ENCODE data around the gene CEP112.
A peak's percentile ranks its signal among the peaks of the same experiment; 100 is the strongest.
"Not testable (repeated sequence)": the region's sequence is repeated elsewhere in the genome, so short reads cannot be mapped to it uniquely, and the experiment has no call there.

The CEP112 gene

DNA sequence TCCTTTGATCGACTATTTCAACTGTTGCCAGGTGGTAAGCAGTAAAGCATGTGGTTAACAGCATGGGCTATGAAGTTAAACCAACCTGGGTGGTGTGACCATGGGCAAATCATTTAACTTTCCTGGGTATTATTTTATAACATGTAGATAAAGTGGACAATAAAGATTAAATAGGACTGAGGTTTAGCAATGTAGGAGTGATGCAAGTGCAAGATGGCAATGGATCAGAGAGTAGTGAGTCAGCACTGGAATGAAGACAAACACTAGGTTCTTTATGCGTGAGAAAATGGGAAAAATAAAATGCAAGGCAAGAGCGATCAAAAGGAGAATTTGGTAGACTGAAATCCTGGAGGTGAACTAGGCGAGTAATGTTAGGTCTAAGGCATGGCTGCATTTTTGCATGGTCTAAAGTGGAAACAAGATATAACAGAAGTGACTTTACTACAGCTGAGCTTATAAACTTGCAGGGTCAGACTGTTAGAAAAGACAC lies 408.0 kb downstream of the CEP112 start:
- DNase-seq (ENCODE audit: low read depth in 2 of 2) = no peak

DNA sequence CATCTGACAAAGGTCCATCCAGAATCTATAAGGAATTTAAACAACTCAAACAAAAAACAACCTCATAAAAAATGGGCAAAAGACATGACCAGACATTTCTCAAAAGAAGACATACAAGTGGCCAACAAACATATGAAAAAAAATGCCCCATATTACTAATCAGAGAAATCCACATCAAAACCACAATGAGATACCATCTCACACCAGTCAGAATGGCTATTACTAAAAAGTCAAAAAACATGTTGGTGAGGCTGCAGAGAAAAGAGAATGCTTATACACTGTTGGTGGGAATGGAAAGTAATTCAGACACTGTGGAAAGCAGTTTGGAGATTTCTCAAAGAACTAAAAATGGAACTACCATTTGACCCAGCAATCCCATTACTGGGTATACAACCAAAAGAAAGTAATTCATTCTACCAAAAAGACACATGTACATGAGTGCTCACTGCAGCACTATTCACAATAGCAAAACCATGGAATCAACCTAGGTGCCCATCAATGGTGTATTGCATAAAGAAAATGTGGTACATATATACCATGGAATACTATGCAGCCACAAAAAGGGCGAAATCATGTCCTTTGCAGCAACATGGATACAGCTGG lies 409.7 kb downstream of the CEP112 start:
- not testable (repeated sequence) for DNase-seq (ENCODE audit: low read depth in 2 of 2)

DNA sequence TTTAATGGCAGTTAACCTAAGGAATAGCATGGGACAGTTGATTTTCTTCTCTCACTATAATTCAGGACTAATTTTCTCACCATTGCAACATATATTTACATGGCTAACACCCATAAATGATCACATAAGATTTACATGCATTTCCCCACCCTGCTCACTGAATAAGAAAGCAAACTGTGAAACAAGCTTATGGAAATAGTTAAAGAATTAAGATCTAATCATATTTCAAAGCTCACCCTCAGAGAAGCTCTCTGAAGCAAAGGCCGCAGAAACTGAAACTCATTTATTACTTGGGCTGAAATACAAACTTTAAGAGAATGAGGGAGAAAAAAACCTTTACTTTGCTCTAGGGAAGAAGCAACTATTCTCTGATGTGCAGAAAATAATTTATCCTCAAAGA lies 411.8 kb downstream of the CEP112 start:
- no peak for DNase-seq (ENCODE audit: low read depth in 2 of 2)

DNA sequence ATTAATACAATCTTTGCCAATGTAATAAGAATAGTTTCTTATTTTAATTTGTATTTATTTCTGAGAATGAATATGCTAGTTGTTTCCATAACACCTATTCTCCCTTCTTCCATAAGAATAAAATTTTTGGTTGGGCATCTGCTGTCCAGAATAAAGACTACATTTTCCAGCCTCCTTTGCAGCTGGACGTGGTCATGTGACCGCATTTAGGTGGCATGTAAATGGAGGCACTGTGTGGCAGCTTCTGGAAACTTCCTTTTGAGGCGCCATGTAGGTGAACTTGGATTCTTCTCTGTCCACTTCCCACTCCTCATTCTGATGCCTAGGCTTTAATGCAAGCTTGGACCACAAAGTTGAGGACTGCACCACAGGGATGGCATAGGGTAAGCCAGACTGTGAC lies 415.0 kb downstream of the CEP112 start:
- no peak for DNase-seq (ENCODE audit: low read depth in 2 of 2)

DNA sequence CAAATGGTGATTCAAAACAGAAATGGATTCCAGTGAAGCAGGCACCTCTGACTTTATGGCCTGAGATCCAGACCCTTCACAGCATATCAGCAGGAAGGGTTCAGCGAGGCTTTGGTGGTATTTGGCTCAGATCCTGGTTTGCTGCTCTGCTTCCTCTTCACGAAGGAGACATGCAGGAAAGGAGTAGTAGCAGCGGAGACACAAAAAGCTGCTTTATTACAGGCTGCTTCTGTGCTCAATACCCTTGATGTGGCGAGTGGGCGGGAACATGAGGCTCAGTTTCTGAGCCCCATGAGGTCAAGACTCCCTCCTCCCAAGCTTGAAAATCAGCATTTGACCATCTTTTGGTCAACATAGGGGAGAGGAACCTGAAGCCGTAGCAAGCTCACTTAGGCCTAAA lies 417.1 kb downstream of the CEP112 start:
- DNase-seq (ENCODE audit: low read depth in 2 of 2) = no peak

DNA sequence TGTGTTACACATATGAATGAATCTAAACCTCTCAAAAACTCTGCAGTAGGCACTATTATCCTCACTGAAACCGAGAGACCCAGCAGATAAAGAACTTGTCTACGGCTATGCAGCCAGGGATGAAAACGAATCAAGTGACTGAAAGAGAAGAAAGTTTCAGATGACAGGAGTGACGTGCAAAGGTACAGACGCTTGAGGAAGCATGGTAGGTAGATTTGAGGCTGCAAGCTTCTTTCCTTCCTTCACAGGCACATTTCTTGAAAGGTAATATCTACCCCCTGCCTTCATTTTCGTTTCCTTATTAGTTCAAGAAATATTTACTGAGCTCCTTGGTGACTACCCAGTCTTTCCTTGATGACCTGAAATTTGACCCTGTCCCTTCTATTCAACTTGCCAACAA lies 418.9 kb downstream of the CEP112 start:
- no peak for DNase-seq (ENCODE audit: low read depth in 2 of 2)

DNA sequence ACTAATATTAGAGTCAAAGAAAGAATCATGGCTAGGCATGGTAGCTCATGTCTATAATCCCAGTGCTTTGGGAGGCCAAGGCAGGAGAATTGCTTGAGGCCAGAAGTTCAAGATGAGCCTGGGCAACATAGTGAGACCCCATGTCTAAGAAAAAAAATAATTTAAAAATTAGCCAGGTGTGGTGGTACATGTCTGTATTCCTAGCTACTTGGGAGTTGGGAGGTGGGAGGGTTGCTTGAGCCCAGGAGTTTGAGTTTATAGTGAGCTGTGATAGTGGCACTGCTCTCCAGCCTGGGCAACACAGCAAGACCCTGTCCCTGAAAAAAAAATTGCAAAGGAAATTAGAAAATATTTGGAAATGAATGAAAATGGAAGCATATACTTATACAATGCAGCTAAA lies 420.2 kb downstream of the CEP112 start:
- no peak for DNase-seq (ENCODE audit: low read depth in 2 of 2)

DNA sequence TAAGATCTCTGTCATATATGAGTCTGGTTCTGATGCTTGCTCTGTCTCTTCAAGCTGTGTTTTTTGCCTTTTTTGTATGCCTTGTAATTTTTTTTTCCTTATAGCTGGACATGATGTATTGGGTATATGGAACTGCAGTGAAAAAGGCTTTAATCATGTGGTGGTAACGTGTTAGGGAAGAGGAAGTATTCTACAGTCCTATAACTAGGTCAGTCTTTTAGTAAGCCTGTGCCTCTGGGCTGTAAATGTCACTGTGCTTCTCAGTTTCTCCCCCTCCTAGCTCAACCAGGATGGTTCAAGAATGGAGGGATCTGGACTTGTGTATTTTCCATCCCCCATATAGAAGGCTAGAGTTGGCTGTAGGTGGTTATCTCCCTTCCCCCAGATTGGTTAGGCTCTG lies 428.1 kb downstream of the CEP112 start:
- no peak for DNase-seq (ENCODE audit: low read depth in 2 of 2)

DNA sequence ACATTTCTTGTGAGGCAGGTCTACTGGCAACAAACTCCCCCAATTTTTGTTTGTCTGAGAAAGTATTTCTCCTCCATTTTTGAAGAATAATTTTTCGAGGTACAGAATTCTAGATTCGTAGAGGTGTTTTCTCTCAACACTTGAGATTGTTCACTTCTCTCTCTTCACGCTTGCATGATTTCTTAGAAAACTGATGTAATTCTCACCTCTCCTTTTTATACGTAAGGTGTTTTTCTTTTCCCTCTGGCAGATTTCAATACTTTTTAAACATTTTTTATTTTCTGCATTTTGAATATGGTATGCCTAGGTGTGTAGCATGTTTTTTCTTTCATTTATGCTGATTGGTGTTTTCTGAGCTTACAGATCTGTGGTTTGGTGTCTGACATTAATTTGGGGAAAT lies 429.0 kb downstream of the CEP112 start:
- no peak for DNase-seq (ENCODE audit: low read depth in 2 of 2)

DNA sequence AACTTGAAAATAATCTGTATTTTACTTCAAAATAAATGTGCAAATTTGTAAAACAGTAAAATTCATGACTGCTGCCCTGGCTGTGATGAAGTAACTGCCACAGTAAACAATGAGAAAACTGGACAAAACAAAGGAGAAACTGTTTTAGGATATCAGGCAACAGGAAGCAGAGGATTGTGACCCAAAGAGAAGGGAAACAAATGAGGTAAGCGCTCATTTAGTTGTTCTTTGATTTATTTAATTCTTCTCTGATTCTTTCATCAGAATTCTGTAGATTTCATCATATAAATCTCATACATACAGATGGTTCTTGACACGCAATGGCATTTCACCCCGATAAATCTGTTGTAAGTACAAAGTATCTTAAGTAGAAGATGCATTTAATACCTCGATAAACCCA lies 432.4 kb downstream of the CEP112 start:
- DNase-seq (ENCODE audit: low read depth in 2 of 2) = no peak

DNA sequence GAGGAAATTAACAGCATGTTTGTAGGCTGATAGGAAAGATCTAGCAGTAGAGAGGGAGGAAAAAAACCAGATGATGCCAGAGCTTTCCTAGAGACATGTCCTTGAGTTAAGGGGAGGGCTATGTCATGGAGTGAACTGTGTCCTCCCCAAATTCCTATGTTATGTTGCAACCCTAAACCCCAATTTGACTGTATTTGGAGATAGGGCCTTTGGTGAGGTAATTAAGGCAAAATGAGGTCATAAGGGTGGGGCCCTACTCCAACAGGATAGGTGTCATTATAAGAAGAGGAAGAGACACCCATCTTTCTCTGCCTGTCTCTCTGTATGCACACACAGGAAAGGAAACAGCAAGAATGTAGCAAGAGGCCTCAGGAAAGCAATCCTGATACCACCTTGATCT lies 435.2 kb downstream of the CEP112 start:
- DNase-seq (ENCODE audit: low read depth in 2 of 2) = no peak

DNA sequence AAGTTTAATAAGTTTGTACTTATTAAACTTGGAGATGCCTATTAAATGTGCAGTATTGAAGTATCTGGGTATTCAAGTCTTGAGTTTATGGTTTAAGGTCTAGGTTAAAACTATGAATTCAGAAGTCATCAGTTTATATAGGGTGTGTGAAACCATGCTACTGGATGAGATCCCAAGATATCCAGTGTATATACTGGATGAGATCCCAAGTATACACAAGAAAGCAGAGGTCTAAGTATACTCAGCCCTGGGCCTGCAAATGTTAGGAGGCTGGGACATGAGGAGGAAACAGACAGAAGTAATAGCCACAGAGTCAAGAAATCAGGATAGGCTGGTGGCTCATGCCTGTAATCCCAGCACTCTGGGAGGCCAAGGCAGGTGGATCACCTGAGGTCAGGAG lies 436.1 kb downstream of the CEP112 start:
- DNase-seq (ENCODE audit: low read depth in 2 of 2) = no peak

DNA sequence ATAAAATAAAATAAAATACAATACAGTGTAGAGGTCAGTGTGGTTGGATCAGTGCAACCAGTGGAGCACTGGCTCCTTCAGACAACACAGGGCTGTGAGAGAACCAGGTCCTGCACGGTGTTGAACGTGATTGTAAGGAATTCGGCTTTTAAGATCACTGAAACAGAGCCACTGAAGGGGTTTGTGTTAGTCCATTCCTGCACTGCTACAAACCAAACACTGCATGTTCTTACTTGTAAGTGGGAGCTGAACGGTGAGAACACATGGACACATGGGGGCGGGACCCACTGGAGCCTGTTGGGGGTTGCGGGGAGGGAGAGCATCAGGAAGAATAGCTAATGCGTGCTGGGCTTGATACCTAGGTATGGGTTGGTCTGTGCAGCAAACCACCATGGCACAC lies 437.3 kb downstream of the CEP112 start:
- no peak for DNase-seq (ENCODE audit: low read depth in 2 of 2)

DNA sequence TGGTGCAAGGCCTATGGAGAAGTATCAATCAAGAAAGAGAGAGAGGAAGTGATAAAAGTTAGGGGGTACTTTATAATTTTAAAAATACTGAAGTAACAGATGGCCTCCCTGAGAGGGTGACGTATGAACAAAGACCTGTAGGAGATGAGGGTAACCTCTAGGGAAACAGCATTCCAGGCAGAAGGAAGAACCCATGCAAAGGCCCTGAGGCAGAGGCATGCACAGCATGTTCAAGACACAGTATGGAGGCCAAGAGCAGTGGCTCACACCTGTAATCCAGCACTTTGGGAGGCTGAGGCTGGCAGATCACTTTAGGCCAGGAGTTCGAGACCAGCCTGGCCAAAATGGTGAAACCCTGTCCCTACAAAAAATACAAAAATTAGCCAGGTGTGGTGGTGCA lies 437.9 kb downstream of the CEP112 start:
- no peak for DNase-seq (ENCODE audit: low read depth in 2 of 2)

DNA sequence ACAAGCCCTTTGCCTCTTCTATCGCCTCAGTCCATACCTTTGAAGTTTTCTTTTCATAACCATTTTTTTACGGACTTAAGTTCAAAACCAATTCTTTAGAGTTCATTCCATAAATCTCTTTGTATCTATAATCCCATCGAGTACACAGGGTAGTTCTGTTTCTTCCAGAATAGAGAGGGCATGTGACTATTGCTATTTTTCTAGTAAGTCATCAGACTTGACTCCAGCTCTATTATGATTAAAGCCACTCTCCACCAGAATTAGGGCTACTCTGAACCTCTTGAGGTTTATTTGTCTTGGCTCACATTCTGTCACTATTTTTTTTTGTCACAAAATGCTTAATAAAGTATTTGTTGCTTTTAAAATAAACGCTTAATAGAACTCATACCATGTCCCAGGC lies 438.6 kb downstream of the CEP112 start:
- no peak for DNase-seq (ENCODE audit: low read depth in 2 of 2)

DNA sequence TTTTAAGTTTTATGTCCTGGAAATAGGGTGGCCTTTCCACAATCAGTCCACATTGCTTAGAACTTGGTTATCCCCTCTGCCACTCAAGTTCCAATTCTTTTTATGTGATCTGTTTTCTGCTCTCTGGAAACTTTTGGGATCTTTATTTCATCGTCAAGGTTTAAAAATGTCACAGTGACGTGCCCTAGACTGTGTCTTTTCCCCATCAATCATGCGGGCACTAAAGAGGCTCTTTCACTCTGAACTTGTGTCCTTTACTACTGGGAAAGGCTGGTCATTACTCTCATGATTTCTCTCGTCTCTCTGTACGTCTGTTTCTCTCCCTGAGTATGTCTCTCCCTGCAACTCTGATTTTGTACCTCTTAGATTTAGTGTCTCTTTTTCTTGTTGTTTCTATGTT lies 440.7 kb downstream of the CEP112 start:
- DNase-seq (ENCODE audit: low read depth in 2 of 2) = no peak

DNA sequence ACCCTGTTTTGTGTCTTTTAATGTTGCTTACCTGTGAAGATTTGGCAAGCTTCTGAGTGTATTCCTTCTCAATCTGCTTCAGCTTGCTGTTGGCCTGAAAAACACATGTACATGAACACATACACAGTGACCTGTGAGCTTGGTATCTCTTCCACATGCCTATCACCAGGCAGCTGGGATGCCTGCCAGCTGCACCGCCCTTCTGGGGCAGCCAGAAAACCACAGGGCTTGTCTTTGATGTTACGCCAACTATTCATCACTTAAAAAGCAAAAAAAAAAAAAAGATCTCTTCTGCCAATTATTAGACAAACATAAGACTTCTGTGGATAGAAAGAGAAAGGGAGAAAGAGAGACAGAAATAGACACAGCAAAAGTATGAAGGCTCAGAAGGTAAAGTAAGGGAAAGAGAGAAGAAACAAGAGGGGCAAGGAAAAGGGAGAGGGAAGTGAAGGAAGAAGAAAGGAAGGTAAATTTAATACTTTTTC lies 441.3 kb downstream of the CEP112 start:
- peak in 1 of 2 donors; percentile 12 for DNase-seq (ENCODE audit: low read depth in 2 of 2)

DNA sequence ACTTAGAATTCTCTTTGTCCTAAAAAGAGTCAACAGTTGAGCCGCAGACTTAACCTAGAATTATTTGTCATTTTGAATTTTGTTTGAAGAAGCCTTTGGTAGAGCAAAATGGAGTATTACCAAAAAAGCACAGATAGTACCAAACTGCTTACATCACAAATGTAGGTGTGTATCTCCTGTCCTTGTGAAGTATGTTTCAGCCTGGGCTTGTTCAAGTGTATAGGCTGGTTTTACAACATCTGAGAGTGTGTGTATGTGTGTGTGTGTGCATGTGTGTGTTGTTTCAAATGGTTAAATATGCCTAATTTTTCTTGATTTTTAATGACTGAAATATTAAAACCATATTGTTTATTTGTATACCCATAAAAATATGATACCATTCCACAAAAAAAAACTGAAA lies 441.8 kb downstream of the CEP112 start:
- DNase-seq (ENCODE audit: low read depth in 2 of 2) = no peak

DNA sequence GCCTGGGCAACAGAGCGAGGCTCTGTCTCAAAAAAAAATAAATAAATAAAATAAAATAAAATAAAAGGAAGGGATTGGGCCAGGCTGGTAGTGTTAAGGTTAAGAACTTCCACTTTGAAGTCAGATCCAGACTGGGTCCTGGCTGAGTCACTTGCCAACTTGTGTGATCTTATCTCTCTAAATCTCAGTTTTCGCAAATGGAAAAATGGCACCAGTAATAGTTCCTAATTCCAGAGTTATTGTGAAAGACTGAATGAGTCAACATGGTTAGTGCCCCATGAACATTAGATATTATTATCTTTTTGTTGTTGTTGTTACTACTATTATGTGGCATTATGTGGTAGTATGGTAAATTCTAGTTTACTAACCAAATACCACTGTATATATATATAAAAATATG lies 442.5 kb downstream of the CEP112 start:
- no peak for DNase-seq (ENCODE audit: low read depth in 2 of 2)

DNA sequence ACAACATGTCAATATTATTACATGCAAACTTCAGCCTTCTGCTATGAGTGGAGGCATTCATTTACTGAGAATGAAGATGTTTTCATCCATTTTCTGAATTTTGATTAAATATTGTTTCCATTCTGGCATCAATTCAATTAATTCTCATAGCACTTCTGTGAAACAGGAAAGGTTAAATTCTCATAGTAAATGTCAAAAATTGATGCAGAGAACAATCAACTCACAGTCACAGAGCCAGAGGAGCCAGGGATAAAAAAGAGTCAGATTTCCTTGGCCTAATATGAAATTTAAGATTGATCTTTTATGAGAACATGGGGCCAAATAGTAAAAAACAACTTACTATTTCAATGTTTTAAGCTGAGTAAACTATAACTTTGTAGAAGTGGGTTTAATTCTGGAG lies 446.7 kb downstream of the CEP112 start:
- DNase-seq (ENCODE audit: low read depth in 2 of 2) = no peak

DNA sequence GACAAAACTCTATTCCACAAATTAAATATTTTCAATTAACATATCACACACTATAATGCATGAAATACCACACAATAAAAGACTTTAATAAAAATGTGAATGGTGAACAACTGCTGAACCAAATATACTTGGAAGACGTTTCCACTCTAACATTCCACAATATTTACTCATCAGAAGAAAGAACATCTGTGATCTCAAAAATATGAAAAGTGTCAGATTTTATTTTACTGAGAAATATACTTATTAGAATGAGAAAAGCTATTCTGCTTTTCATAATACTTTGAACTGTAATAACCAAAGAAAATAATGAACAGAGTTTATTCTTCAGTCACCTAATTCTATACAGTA lies 448.7 kb downstream of the CEP112 start:
- no peak for DNase-seq (ENCODE audit: low read depth in 2 of 2)

DNA sequence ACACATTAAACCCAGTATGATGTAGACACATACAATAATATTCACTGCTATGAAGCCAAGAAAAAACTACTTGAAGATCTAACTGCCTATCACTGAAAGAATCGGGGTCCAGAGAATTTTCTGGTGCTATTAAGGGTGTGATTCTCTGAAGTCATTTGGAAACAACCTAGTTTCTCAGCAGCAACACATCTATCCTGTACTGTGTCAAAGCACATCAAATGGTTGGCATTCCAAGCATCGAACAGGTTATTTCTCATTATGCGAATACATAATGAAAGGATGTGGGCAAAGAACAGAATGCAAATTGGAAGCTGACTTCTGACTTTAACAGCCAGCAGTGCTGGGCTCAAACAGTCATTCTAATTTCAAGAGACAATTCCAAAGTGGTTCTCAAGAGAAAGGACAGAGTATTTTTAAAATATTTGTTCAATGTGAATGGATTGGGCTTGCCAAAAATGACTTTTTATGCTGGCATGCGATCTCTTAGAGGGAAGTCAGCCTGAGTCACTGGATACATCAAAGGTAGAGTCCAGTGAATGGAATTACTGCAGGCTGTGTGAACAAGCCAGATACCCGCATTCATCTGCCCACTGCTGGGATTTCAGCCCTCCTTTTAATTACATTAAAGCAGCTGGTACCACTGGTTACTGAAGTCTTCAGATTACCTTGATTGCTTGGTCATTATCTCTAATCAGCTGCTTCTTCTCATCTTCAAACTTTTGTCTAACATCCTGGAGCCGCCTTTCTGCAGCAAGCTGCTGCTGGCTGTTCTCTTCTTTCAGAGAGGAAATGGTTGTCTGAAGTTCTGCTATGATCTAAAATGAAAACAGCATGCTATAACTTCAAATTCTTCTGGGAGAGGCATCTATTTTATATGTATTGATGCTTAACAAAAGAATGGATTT lies 449.3 kb downstream of the CEP112 start:
- DNase-seq (ENCODE audit: low read depth in 2 of 2) = no peak

DNA sequence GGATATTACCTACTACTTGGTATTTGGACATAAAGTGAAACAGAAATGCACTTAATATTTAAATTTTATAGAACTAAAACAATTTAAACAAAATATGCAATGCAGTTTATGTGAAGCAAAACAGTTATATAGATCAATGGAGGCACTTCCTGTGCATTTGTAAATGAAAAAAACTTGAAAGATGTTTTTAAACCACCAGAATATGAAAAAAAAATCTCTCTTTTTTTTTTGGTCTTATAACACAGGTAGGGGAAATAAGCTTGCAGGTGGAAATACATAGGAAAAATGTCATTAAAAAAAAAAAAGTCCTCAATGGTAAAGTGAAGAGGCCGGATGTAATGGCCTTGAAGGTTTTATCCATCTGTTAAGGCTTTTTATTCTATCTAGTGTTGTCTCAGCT lies 450.2 kb downstream of the CEP112 start:
- DNase-seq (ENCODE audit: low read depth in 2 of 2) = no peak

All from stimulated activated CD8-positive, alpha-beta memory T cell treated with anti-CD3 and anti-CD28 coated beads, Interleukin-15, amount 100 ng/mL, for 48 hours (primary cell).